GM19043 (cell line): ENCODE data around the gene DGCR8.
"Not testable (repeated sequence)": the region's sequence is repeated elsewhere in the genome, so short reads cannot be mapped to it uniquely, and the experiment has no call there.

Experiments
- ATAC-seq: cut with Tn5 transposase; IDR thresholded peaks from one replicate; pipeline ENCODE4 v1.9.1; 2021; ENCODE audit warnings: low read depth; ENCODE audit not compliant: unreplicated experiment

Gene DGCR8

GRCh38 chr22:20149257-20150250, 69.5 kb downstream of the DGCR8 start:
- no peak for ATAC-seq

- no peak for ATAC-seq
These were observed 70.6 kb downstream of the DGCR8 start, which contains the start of gene CCDC188 for GRCh38 chr22:20150381-20151275. Gene CCDC188, minus strand, starts transcription at chr22:20151055. Its CDS starts 69 bp downstream, at chr22:20150986.

GRCh38 chr22:20151276-20151588, 71.2 kb downstream of the DGCR8 start:
- ATAC-seq = no peak

- ATAC-seq = no peak
These were observed 72.4 kb downstream of the DGCR8 start for GRCh38 chr22:20152464-20152890.

GRCh38 chr22:20153945-20154344, 73.9 kb downstream of the DGCR8 start:
- no peak for ATAC-seq

GRCh38 chr22:20154602-20155187, 74.7 kb downstream of the DGCR8 start:
- no peak for ATAC-seq

- no peak for ATAC-seq
These were observed 75.4 kb downstream of the DGCR8 start for GRCh38 chr22:20155330-20156041.

GRCh38 chr22:20156042-20156389, 76.0 kb downstream of the DGCR8 start:
- ATAC-seq = no peak

GRCh38 chr22:20156611-20157429, 76.8 kb downstream of the DGCR8 start:
- no peak for ATAC-seq

GRCh38 chr22:20157430-20158183, 77.6 kb downstream of the DGCR8 start:
- ATAC-seq = no peak

GRCh38 chr22:20158391-20159036, 78.5 kb downstream of the DGCR8 start:
- no peak for ATAC-seq

GRCh38 chr22:20159076-20159475, 79.0 kb downstream of the DGCR8 start:
- no peak for ATAC-seq

- not testable (repeated sequence) for ATAC-seq
These were observed 79.5 kb downstream of the DGCR8 start for GRCh38 chr22:20159531-20159930.

GRCh38 chr22:20160041-20160440, 80.0 kb downstream of the DGCR8 start:
- ATAC-seq = no peak
